ENCODE measurements around the gene ITGB1. TPM values are rescaled to one million over a fixed set of nuclear protein-coding genes. Genes with fewer than 3 reads are reported as not detected.
"Not testable (repeated sequence)": the region's sequence is repeated elsewhere in the genome, so short reads cannot be mapped to it uniquely, and the experiment has no call there.

Gene ITGB1
- total RNA-seq, 1 experiment from 2014 or later, result 317 TPM

- ATAC-seq (no peak), DNase-seq (ENCODE audit: low spot score) (no peak)
- Mint-ChIP-seq H3K4me3 (no peak overlapping the region), H3K27me3 (ENCODE audit: low read depth) (no peaks in the 10 kb centered on the region), H3K36me3 (peaks cover 36% of the 10 kb centered on the region), H3K9me3 (no peaks in the 10 kb centered on the region), H3K27ac (0 out of 2 replicates have a peak overlapping the region, but pooled peaks have one; percentile 4), H3K4me1 (no peaks in the 10 kb centered on the region)
- POLR2A ChIA-PET, result no interaction called here
- CTCF ChIA-PET, result no interaction called here
- TF ChIP-seq RORB (CRISPR knock-in tag; IDR thresholded peaks at IDR 0.05) (no peak), NR2C2 (CRISPR knock-in tag; IDR thresholded peaks at IDR 0.05) (no peak), HMGXB4 (CRISPR knock-in tag; IDR thresholded peaks at IDR 0.05) (no peak), NFE2L1 (CRISPR knock-in tag; IDR thresholded peaks at IDR 0.05) (no peak)
These were observed 56.2 kb downstream of the ITGB1 start for GRCh38 chr10:32901815-32902214.

GRCh38 chr10:32895200-32895968 is 62.6 kb downstream of the ITGB1 start:
- CTCF ChIA-PET; H3K4me3 Mint-ChIP-seq; ATAC-seq; H3K27me3 Mint-ChIP-seq (ENCODE audit: low read depth); H3K9me3 Mint-ChIP-seq; DNase-seq (ENCODE audit: low spot score); POLR2A ChIA-PET: not testable (repeated sequence)
- Mint-ChIP-seq H3K27ac (0 out of 2 replicates have a peak overlapping the region, but pooled peaks have one; percentile 83), H3K36me3 (peaks cover 26% of the 10 kb centered on the region), H3K4me1 (peaks cover 18% of the 10 kb centered on the region)

GRCh38 chr10:32893916-32894664 is 63.9 kb downstream of the ITGB1 start:
- H3K27me3 Mint-ChIP-seq (ENCODE audit: low read depth), result no peaks in the 10 kb centered on the region
- H3K9me3 Mint-ChIP-seq, result no peaks in the 10 kb centered on the region
- H3K27ac Mint-ChIP-seq, result no peak overlapping the region
- ATAC-seq (no peak), DNase-seq (ENCODE audit: low spot score) (no peak)
- H3K4me3 Mint-ChIP-seq, result no peak overlapping the region
- H3K4me1 Mint-ChIP-seq, result peaks cover 18% of the 10 kb centered on the region
- ChIA-PET POLR2A (no interaction called here), CTCF (interaction anchor here (1.0 kb wide), 2 partner anchors 98 to 115 kb away, joined by 3 to 4 read pairs; no protein-coding TSS in a partner anchor)
- H3K36me3 Mint-ChIP-seq, result peaks cover 19% of the 10 kb centered on the region
- no peak for TF ChIP-seq PRRX2 (CRISPR knock-in tag; IDR thresholded peaks at IDR 0.05)
- TF ChIP-seq MYBL2 (CRISPR knock-in tag; IDR thresholded peaks at IDR 0.05), result no peak
- no peak for TF ChIP-seq ESRRA (CRISPR knock-in tag; IDR thresholded peaks at IDR 0.05; ENCODE audit: borderline replicate concordance)
- TF ChIP-seq ZNF423 (CRISPR knock-in tag; IDR thresholded peaks at IDR 0.05), result no peak
- TF ChIP-seq ZSCAN18 (CRISPR knock-in tag; IDR thresholded peaks at IDR 0.05), result no peak
- no peak for TF ChIP-seq TEAD1 (CRISPR knock-in tag; IDR thresholded peaks at IDR 0.05)
- TF ChIP-seq JUN (CRISPR knock-in tag; IDR thresholded peaks at IDR 0.05), result no peak
- TF ChIP-seq ERG (CRISPR knock-in tag; IDR thresholded peaks at IDR 0.05), result no peak
- TF ChIP-seq ZMAT4 (CRISPR knock-in tag; IDR thresholded peaks at IDR 0.05), result no peak
- no peak for TF ChIP-seq TCF7 (CRISPR knock-in tag; IDR thresholded peaks at IDR 0.05; ENCODE audit: low read depth)
- TF ChIP-seq E2F5 (CRISPR knock-in tag; IDR thresholded peaks at IDR 0.05), result no peak
- TF ChIP-seq ATF1 (CRISPR knock-in tag; IDR thresholded peaks at IDR 0.05), result no peak
- no peak for TF ChIP-seq NR2C2 (CRISPR knock-in tag; IDR thresholded peaks at IDR 0.05)
- TF ChIP-seq, protein P1, sequence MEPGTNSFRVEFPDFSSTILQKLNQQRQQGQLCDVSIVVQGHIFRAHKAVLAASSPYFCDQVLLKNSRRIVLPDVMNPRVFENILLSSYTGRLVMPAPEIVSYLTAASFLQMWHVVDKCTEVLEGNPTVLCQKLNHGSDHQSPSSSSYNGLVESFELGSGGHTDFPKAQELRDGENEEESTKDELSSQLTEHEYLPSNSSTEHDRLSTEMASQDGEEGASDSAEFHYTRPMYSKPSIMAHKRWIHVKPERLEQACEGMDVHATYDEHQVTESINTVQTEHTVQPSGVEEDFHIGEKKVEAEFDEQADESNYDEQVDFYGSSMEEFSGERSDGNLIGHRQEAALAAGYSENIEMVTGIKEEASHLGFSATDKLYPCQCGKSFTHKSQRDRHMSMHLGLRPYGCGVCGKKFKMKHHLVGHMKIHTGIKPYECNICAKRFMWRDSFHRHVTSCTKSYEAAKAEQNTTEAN (CRISPR knock-in tag; IDR thresholded peaks at IDR 0.05), result no peak
- no peak for TF ChIP-seq SOX15 (CRISPR knock-in tag; IDR thresholded peaks at IDR 0.05)
- TF ChIP-seq ATF6 (CRISPR knock-in tag; IDR thresholded peaks at IDR 0.05), result no peak

Data from WTC11 (cell line).